Measurements from ENCODE around the gene BTN3A1. TPM values are rescaled to one million over a fixed set of nuclear protein-coding genes. Genes with fewer than 3 reads are reported as not detected.
A peak's percentile ranks its signal among the peaks of the same experiment; 100 is the strongest.
"Not testable (repeated sequence)": the region's sequence is repeated elsewhere in the genome, so short reads cannot be mapped to it uniquely, and the experiment has no call there.

Gene BTN3A1
- total RNA-seq, 2 donors from 2014 or later = 47.8 to 79.8 TPM

GRCh38 chr6:26394289-26394688 lies 7.8 kb upstream of the BTN3A1 start:
- ATAC-seq (no peak), DNase-seq (ENCODE audit: low spot score in 2 of 2) (no peak)
- no peaks in the 10 kb centered on the region for H3K9me3 Mint-ChIP-seq
- no peak overlapping the region for H3K27ac Mint-ChIP-seq
- H3K36me3 Mint-ChIP-seq = peaks cover 6 to 7% of the 10 kb centered on the region in 2 donors

GRCh38 chr6:26398555-26398954 lies 3.5 kb upstream of the BTN3A1 start:
- H3K27ac Mint-ChIP-seq = no peak overlapping the region
- peaks cover 10 to 11% of the 10 kb centered on the region in 2 donors for H3K36me3 Mint-ChIP-seq
- no peak for ATAC-seq
- DNase-seq (ENCODE audit: low spot score in 2 of 2) = no peak
- H3K9me3 Mint-ChIP-seq = no peaks in the 10 kb centered on the region

GRCh38 chr6:26400626-26401025 lies 1.4 kb upstream of the BTN3A1 start:
- H3K36me3 Mint-ChIP-seq = peaks cover 19 to 20% of the 10 kb centered on the region in 2 donors
- DNase-seq (ENCODE audit: low spot score in 2 of 2) = no peak
- no peaks in the 10 kb centered on the region for H3K9me3 Mint-ChIP-seq
- H3K27ac Mint-ChIP-seq = peak overlapping the region; percentile 37 to 94
- no peak for ATAC-seq

GRCh38 chr6:26401389-26401986 lies 587 bp upstream of the BTN3A1 start:
- Mint-ChIP-seq H3K36me3 (peaks cover 22 to 26% of the 10 kb centered on the region in 2 donors), H3K27ac (peak overlapping the region; percentile 69 to 94), H3K9me3 (no peaks in the 10 kb centered on the region)
- peak in 1 of 2 donors; percentile 2 for ATAC-seq
- DNase-seq (ENCODE audit: low spot score in 2 of 2) = no peak

- no peaks in the 10 kb centered on the region for H3K9me3 Mint-ChIP-seq
- H3K36me3 Mint-ChIP-seq = peaks cover 22 to 26% of the 10 kb centered on the region in 2 donors
- no peak for DNase-seq (ENCODE audit: low spot score in 2 of 2)
- no peak for ATAC-seq
- H3K27ac Mint-ChIP-seq = no peak overlapping the region
These were observed 1.8 kb downstream of the BTN3A1 start for GRCh38 chr6:26403893-26404292.

- H3K9me3 Mint-ChIP-seq = no peaks in the 10 kb centered on the region
- H3K36me3 Mint-ChIP-seq = peaks cover 22 to 26% of the 10 kb centered on the region in 2 donors
- no peak overlapping the region for H3K27ac Mint-ChIP-seq
- DNase-seq (ENCODE audit: low spot score in 2 of 2) (no peak), ATAC-seq (no peak)
These were observed 2.5 kb downstream of the BTN3A1 start for GRCh38 chr6:26404546-26404945.

GRCh38 chr6:26408828-26409730 lies 7.0 kb downstream of the BTN3A1 start:
- peaks cover 37 to 46% of the 10 kb centered on the region in 2 donors for H3K36me3 Mint-ChIP-seq

GRCh38 chr6:26411751-26412150 lies 9.7 kb downstream of the BTN3A1 start:
- no peak for ATAC-seq
- no peak for DNase-seq (ENCODE audit: low spot score in 2 of 2)
- H3K9me3 Mint-ChIP-seq = peaks cover 0 to 7% of the 10 kb centered on the region in 2 donors
- H3K27ac Mint-ChIP-seq = peak overlapping the region; percentile 73 to 85
- H3K36me3 Mint-ChIP-seq = peaks cover 41 to 48% of the 10 kb centered on the region in 2 donors

More at GRCh38 chr6:26408828-26409730, 7.0 kb downstream of the BTN3A1 start:
- ATAC-seq (no peak), DNase-seq (ENCODE audit: low spot score in 2 of 2) (no peak)
- H3K9me3 Mint-ChIP-seq = no peaks in the 10 kb centered on the region
- no peak overlapping the region for H3K27ac Mint-ChIP-seq

GRCh38 chr6:26412228-26412627 lies 10.2 kb downstream of the BTN3A1 start:
- DNase-seq (ENCODE audit: low spot score in 2 of 2) (no peak), ATAC-seq (no peak)
- Mint-ChIP-seq H3K9me3 (peaks cover 3 to 10% of the 10 kb centered on the region in 2 donors), H3K36me3 (peaks cover 41 to 52% of the 10 kb centered on the region in 2 donors), H3K27ac (peak overlapping the region; percentile 73 to 82)

- no peak for DNase-seq (ENCODE audit: low spot score in 2 of 2)
- H3K27ac Mint-ChIP-seq = peak overlapping the region; percentile 11 to 56
- no peak for ATAC-seq
- H3K36me3 Mint-ChIP-seq = peaks cover 41 to 59% of the 10 kb centered on the region in 2 donors
- H3K9me3 Mint-ChIP-seq = peaks cover 9 to 15% of the 10 kb centered on the region in 2 donors
These were observed 10.9 kb downstream of the BTN3A1 start for GRCh38 chr6:26412954-26413353.

GRCh38 chr6:26414281-26414680 lies 12.2 kb downstream of the BTN3A1 start:
- Mint-ChIP-seq H3K27ac (no peak overlapping the region), H3K9me3 (peaks cover 15 to 17% of the 10 kb centered on the region in 2 donors), H3K36me3 (peaks cover 41 to 73% of the 10 kb centered on the region in 2 donors)
- DNase-seq (ENCODE audit: low spot score in 2 of 2) = no peak
- no peak for ATAC-seq

GRCh38 chr6:26415036-26415614 lies 13.1 kb downstream of the BTN3A1 start:
- Mint-ChIP-seq H3K27ac (no peak overlapping the region), H3K36me3 (peaks cover 41 to 73% of the 10 kb centered on the region in 2 donors), H3K9me3 (peaks cover 15 to 18% of the 10 kb centered on the region in 2 donors)
- ATAC-seq (no peak), DNase-seq (ENCODE audit: low spot score in 2 of 2) (no peak)

- ATAC-seq (no peak), DNase-seq (ENCODE audit: low spot score in 2 of 2) (no peak)
- peaks cover 15 to 18% of the 10 kb centered on the region in 2 donors for H3K9me3 Mint-ChIP-seq
- H3K27ac Mint-ChIP-seq = no peak overlapping the region
- H3K36me3 Mint-ChIP-seq = peaks cover 41 to 69% of the 10 kb centered on the region in 2 donors
These were observed 13.7 kb downstream of the BTN3A1 start for GRCh38 chr6:26415791-26416190.

- Mint-ChIP-seq H3K9me3 (peaks cover 15 to 18% of the 10 kb centered on the region in 2 donors), H3K36me3 (peaks cover 41 to 67% of the 10 kb centered on the region in 2 donors)
These were observed 14.2 kb downstream of the BTN3A1 start for GRCh38 chr6:26416288-26416687.

GRCh38 chr6:26418077-26418476 lies 16.0 kb downstream of the BTN3A1 start:
- peaks cover 30 to 50% of the 10 kb centered on the region in 2 donors for H3K36me3 Mint-ChIP-seq
- H3K9me3 Mint-ChIP-seq = peaks cover 15 to 18% of the 10 kb centered on the region in 2 donors
- not testable (repeated sequence) for DNase-seq (ENCODE audit: low spot score in 2 of 2); H3K27ac Mint-ChIP-seq; ATAC-seq

More at GRCh38 chr6:26416288-26416687, 14.2 kb downstream of the BTN3A1 start:
- no peak overlapping the region for H3K27ac Mint-ChIP-seq
- ATAC-seq (no peak), DNase-seq (ENCODE audit: low spot score in 2 of 2) (no peak)

GRCh38 chr6:26418795-26419194 lies 16.7 kb downstream of the BTN3A1 start:
- not testable (repeated sequence) for ATAC-seq; DNase-seq (ENCODE audit: low spot score in 2 of 2); H3K27ac Mint-ChIP-seq
- H3K36me3 Mint-ChIP-seq = peaks cover 27 to 43% of the 10 kb centered on the region in 2 donors
- H3K9me3 Mint-ChIP-seq = peaks cover 15 to 18% of the 10 kb centered on the region in 2 donors

Measured in activated naive CD4-positive, alpha-beta T cell treated with anti-CD3 and anti-CD28 coated beads, Interleukin-2, amount 50 U/mL, for 72 hours (primary cell).